Activated T-cell treated with anti-CD3 and anti-CD28 coated beads for 1 hour (primary cell): ENCODE results near the gene TMEM18.

Experiments used
- DNase-seq: peaks from one replicate; pipeline ENCODE4 v3.0.0-alpha.2; 2020; ENCODE audit warnings: low read depth

The TMEM18 gene

GRCh38 chr2:618422-618990 is 58.7 kb downstream of the TMEM18 start:
- DNase-seq: no peak

- no peak for DNase-seq
Measured at GRCh38 chr2:618005-618404, 59.2 kb downstream of the TMEM18 start.
